ENCODE measurements around the gene BSN. TPM values are rescaled to one million over a fixed set of nuclear protein-coding genes. Genes with fewer than 3 reads are reported as not detected.

Gene BSN
- total RNA-seq, 1 donor: 0.27 TPM

- H3K4me3 ChIP-seq (ENCODE audit: low read depth, low read length): no peak overlapping the region
- no peak for DNase-seq (ENCODE audit: low read depth)
- no peak for TF ChIP-seq CTCF (IDR thresholded peaks at IDR 0.05; ENCODE audit: insufficient read depth, low read length)
Measured at GRCh38 chr3:49709852-49710251, 155.6 kb downstream of the BSN start.

- no peak overlapping the region for H3K4me3 ChIP-seq (ENCODE audit: low read depth, low read length)
- no peak for TF ChIP-seq CTCF (IDR thresholded peaks at IDR 0.05; ENCODE audit: insufficient read depth, low read length)
- DNase-seq (ENCODE audit: low read depth): no peak
Measured at GRCh38 chr3:49711489-49711888, 157.2 kb downstream of the BSN start.

- no peak for TF ChIP-seq CTCF (IDR thresholded peaks at IDR 0.05; ENCODE audit: insufficient read depth, low read length)
- no peak overlapping the region for H3K4me3 ChIP-seq (ENCODE audit: low read depth, low read length)
- no peak for DNase-seq (ENCODE audit: low read depth)
Measured at GRCh38 chr3:49712166-49712565, 157.9 kb downstream of the BSN start.

GRCh38 chr3:49712631-49713317 is 158.5 kb downstream of the BSN start:
- no peak overlapping the region for H3K4me3 ChIP-seq (ENCODE audit: low read depth, low read length)
- no peak for TF ChIP-seq CTCF (IDR thresholded peaks at IDR 0.05; ENCODE audit: insufficient read depth, low read length)
- DNase-seq (ENCODE audit: low read depth): no peak

- no peak overlapping the region for H3K4me3 ChIP-seq (ENCODE audit: low read depth, low read length)
- DNase-seq (ENCODE audit: low read depth): no peak
- TF ChIP-seq CTCF (IDR thresholded peaks at IDR 0.05; ENCODE audit: insufficient read depth, low read length): no peak
Measured at GRCh38 chr3:49713336-49714105, 159.2 kb downstream of the BSN start.

GRCh38 chr3:49714728-49715550 is 160.7 kb downstream of the BSN start:
- H3K4me3 ChIP-seq (ENCODE audit: low read depth, low read length): no peak overlapping the region
- no peak for DNase-seq (ENCODE audit: low read depth)
- no peak for TF ChIP-seq CTCF (IDR thresholded peaks at IDR 0.05; ENCODE audit: insufficient read depth, low read length)
